SIG-M5 treated with dmso at 0.1 percent for 504 hours (cell line): ENCODE results near the gene POU3F1.
A peak's percentile ranks its signal among the peaks of the same experiment; 100 is the strongest.

ENCODE experiments used
- DNase-seq: peaks from one replicate; lab custom pipeline; 2025; ENCODE audit not compliant: unreplicated experiment; lab: John Stamatoyannopoulos, UW

Gene POU3F1

DNA sequence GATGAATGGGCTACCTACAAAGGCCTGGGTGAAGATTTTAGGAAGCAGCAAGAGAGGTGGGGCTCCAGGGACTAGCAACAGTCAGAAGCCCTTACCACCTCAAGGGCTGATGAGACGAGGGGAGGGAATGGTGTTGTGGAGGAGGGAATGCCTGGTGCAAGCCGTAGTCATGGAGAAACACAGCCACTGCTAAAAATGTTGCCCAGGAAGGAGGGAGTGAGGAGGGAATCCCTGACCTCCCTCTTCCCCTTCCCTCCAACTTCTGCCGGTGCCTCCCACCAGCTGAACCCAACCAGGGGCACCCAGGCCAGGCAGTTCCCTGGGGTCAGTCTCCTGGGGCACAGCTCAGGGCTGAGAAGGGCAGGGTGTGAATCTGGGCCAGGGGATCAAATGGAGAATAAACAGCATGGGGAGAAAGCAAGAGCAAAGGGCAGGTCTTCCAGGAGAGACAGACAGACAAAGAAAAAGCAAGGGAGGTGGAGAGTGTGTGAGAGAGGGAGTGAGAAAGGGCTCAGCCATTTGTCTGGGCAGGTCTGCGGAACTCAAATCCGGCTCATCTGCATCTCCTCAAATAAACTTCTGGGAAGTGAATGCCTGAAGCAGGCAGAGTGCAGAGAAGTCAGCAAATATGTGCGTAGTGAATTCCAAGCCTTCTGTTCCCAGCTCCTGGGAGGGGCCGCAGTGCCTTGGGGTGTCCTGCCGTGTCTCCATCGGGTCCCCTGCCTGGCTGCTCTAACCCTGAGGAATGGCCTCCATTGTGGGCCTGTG lies 27.1 kb upstream of the POU3F1 start:
- no peak for DNase-seq

DNA sequence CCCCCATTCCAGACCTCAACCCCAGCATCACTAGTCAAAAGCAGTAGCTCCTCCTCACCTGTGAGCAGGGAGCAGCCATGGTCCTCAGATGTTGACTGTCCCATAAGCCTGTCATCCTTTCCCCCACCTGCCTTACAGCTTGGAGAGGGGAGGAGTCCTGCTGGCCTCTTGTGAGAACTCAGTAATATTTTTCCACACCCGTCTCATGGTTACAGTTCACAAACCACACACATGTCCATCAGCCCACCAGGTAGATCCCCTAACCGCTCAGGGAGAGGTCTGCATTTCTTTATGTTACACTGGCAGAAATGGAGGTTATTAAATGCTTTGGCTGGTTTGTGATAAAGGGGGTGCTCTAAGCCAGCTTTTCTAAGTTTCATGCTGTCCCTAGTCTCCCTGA lies 26.3 kb upstream of the POU3F1 start:
- DNase-seq: no peak

DNA sequence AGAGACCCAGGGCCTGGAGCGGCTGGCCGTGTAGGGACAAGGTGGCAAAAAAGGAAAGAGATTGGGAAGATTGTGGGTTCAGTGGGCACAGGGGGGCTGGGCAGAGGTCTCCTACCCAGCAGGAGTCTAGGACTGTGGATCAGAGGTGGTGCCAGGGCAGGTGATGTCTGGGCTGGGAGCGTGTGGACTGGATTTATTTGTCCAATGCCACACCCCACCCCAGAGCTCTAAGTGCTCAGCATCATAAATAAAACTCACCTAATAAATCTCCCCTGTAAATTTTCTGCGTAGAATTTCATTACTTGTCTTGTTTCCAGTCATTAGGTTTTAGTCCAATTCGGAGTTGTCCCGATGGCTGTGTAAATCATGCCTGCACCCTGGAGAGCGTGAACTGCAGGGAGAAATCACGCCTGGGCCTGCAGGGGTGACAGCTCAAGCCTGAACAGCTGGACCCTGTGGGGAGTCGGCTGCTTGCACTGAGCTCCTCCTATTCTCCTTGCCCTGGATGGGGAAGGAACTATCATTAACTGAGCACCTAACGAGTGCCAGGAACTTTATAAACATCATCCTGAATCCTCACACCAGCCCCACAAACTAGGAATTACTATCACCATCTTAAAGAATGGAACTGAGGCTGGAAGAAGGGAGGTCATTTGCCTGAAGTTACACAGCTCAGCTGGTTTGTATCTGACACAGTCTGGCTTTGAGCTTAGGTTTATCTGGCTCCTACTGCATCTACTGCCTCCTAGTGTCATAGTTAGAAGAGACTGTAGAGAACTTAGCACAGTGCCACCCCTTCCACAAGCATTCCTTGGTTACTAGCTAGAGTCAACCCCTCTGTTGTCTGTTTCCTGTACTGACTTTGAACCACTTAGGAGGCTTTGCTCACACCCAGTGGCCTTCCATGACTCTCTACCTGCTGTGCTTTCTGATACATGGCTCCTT lies 25.0 kb upstream of the POU3F1 start:
- DNase-seq: peak; percentile 38

DNA sequence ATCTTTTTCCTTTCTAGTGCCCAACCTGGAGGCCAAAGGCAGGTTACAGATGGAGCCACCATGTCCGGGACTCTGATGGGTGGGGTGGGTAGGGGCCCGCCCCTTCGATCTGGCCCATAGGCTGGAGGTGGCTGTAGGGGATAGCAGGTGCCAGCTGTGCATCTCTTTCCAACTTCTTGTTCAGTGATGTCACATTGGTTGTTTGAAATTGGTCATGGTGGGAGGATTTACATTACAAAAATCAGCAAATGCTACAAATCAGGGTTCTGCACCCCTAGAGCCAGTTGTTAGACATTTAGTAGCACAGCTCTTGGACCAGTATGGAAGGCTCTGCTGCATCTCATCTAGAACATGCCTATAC lies 22.4 kb upstream of the POU3F1 start:
- DNase-seq: no peak

DNA sequence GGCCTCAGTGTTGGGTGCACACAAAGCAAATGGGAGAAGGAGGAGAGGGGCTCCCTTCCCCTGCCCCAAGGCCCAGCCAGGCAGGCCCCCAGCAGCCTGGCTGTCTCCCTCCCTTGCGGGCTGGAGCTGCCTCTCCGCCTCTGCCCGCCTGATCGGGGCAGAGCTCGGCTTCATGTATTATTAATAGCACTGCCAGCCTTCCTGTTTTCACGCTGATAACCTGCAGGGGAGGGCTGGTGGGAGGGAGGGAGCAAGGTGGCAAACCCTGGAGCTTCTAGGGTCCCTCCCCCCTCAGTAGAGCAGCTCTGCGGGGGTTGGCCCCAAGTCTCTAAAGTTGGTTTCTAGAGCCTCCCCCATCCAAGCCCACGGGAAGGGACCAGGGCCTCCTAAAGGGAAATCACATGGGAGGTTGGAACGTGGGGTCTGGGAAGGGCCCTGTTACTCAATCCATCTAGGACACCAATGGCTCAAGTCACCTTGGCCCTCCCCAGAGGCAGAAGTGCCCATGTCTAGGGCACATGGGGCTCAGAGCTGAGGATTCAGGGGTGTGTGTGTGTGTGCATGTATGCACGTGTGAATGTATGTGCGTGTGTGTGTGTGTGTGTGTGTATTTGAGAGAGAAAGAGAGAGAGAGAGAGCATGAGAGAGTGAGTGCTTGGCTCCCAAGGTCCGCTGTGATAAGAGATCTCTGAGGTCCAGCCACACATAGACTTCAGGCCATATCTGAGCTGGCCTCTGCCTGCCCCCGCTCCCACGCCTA lies 21.8 kb upstream of the POU3F1 start:
- no peak for DNase-seq

DNA sequence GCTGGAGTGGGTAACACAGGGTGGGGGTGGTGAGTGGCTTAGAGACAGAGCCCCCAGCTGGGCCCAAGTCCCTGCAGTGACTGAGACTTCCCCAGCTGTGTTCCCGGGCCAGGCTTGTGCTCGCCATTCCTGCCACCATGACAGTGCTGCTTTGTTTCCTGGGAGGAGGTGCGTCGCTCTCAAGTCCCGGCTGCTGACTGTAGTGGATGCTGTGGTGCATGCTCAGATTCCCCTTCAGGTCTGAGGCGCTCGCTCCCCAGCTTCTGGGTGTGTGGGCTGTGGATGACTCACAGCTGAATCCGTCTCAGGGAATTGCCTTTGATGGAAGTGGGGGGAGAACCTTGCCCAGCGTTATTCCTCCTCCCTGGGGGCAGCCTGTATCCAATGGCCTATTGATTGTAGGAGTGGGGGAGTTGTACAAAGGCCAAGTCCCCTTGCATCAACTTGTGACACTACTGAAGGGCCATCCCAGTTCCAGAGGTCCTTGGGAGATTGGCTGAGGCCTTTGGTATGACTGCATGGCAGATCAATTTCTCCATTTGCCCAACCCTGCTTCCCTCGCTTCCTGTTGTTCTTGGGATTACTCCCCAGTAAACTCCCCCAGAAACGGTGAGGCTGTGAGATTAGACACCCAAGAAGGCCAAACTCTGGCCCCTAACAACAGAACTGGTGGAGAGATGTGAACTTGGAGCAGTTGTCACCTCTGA lies 17.8 kb upstream of the POU3F1 start:
- no peak for DNase-seq

DNA sequence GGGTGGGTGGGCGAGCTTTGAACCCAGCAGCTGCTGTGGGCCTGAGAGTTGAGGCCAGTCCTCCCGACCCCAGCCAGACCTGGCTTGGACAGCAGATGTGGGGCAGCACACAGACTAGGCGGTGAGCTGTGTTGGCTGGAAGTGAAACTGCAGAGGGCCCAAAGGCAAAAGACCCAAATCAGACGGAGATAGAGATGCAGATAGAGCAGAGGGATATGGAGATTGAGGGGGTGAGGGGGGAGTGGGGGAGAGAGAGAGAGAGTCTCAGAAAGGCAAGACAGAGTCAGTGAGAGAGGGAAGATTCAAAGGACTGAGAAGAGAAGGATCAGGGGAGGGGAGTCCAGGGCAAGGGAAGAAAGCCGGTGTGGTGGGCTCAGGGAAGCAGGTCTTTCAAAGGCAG lies 17.0 kb upstream of the POU3F1 start:
- no peak for DNase-seq

DNA sequence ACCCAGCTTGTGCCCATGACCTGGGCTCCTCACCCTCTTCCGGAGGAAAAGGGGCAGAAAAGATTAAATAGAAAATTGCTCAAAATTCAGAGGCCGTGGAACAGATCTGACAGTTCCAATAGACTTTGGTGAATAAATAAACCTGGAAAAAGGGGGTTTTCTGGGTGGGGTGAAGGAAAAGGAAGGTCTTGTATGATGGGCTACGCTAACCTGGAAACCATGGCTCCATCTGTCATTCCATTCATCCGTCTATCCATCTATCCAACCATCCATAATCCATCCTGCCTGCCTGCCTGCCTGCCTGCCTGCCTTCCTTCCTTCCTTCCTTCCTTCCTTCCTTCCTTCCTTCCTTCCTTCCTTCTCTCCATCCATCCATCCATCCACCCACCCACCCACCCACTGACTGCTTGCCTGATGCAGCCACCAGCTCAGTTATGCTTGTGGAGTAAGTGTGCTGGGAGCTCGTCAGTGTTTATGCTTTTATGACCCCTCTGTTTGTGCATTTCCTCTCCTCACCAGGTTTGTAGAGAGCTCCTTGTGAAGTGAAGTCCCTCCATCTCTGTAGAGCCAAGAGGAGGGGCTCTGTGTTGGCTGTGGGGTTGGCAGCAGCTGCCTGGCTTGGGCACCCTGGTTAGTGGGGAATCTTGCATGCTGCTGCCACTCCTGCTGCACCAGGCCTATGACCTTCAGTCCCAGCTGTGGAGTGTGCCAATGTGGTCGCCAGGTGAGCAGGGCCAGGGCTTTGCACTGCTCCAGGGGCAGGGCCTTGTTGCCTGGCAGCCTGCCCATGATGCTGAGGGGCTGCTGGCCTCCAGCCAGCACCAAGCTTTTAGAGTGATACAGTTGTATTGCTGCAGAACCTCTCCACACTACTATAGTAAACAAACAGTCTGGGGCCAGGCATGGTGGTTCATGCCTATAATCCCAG lies 16.0 kb upstream of the POU3F1 start:
- no peak for DNase-seq

DNA sequence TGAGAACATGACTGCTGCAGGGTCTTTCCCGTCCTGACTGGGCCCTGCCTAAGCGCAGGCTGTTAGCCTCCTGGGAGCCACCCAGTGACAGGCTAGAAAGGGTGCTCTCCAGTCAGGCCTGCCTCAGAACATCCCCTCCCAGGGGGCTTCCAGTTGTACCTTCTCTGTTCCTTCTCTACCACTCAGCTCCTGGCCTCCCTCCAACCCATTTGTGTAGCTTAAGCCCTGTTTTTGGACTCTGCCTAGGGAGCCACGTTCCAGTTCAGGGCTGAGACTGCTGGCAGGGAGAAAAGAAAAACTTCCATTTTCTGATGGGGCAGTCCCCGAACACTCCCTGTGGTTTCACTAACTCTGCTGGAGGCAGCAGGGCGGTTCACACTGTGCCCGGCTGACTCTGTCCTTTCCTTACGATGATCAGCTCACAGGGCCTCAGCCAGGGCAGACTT lies 15.3 kb upstream of the POU3F1 start:
- DNase-seq: no peak

DNA sequence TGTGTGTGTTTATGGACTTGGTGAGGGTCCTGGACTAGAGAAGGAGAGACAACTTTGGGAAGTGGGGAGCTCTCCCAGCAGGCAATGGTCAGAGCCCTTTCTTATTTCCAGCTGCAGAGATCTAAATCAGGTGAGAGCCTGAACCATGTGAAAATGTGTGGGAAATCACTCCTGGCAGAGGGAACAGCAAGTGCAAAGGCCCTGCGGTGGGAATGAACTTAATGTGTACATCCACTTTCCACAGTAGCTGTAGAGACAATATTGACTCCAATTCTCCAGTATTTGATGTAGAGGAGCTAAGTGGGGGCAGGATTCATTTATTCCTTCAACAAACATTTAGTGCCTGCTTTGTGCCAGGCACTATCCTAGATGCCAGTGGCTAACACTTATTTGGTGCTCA lies 14.7 kb upstream of the POU3F1 start:
- no peak for DNase-seq

DNA sequence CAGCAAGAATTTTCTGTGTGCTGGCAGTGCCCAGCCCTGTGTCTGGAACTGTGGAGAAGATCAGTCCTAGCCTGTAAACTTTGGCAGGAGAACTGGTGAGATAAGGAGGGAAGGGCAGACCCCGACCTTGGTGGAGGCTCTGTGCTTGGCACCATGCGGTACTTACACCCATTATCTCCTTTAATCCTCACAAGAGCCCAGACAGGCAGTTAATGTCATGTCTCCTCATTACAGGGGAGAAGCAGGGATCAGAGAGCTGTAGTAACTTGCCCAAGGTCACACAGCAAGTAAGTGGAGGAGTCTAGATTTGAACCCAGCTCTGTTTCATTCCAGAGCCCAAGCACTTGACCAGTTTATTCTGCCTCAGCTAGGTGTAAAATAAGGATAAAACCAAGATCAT lies 13.9 kb upstream of the POU3F1 start:
- no peak for DNase-seq

DNA sequence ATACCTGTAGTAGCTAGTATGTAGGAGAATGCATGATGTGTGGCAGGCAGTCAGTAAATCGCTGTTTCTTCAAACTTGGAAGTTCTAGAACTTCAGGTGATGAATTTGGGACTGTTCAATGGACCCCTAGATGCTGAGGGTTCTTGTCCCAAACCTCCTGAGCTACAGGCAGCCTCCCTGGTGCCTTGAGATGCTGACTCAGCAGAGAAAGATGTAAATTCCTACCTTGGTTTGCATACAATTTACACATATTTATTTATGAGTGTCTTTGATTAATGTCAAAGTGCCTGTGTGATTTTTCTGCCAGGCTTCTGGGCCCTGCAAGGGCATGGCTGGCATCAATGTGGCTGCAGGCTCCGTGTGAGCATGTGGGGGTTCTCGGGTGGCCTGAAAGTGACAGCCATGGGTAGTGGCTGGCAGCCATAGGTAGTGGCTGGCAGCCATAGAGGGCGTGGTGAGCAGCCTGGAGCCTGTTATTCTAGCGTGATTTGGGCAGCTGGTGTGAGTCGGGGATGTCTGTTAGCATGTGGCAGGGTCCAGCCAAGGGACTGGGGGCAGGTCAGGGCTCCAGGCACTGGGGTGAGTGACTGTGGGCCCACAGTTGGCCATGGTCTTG lies 13.2 kb upstream of the POU3F1 start:
- no peak for DNase-seq

DNA sequence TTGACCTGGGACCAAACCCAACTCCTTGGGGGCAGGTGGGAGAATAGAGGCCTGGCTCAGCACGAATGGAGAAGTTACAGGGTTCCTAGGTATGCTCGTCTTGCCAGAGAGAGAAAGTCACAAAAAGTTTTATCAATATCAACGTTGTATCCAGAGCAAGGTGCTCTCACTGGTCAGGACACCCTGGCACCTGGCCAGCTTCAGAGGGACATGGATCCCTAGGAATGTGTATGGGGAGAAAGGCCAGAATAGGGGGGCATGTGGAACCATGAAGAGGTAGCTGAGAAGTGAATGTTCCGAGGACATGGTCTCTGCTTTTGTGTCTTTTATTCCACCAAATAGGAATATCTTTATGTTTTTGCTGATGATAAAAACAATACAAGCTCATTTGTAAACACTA lies 9.4 kb upstream of the POU3F1 start:
- DNase-seq: no peak

DNA sequence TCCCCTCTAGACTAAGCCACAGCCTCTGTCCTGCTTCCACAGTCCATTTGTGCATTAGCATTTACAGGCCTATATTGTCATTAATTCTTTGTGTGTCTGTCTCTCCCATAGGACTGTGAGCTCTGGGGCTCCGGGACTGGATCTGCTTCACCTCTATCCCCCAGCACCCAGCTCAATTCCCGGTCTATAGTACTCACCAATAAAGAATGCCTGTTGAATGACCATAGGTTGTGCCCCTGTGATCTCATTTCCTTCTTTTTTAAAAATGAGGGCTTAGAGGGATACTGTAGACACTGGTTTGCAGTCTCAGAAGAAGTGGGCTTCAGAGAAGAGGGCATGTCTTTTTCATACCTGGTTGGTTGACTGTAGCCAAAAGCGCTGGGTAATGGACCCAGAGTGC lies 8.8 kb upstream of the POU3F1 start:
- DNase-seq: no peak

DNA sequence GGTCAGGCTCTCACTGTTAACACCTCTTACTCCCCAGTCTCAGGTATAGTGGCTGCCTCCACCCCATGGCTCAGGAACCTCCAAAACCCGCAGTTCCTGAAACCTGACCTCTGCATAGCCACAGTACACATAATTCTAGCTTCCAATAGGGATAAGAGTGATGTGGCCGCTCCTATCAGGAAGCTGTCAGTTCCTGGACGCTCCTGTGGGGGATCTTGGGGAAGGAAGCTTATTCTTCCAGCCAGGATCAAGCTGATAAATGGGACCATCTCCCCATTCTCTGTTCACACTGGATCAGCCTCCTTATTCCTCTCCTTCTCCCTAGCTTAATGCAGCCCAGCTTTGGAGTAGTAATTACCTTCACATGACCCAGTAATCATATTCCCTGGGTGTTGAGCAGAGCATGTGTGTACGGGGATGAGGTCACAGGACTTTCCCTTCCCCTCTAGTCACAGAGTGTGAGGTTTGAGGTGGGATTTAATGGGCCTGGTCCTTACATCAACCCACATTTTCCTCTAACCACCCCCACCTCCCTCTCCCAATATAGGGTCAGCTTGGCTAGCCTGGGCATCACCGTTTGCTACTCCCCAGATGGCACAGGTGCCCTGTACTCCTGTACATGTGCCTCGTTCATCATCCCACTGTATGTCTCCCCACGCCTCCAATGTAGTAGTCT lies 7.0 kb upstream of the POU3F1 start:
- DNase-seq: no peak

DNA sequence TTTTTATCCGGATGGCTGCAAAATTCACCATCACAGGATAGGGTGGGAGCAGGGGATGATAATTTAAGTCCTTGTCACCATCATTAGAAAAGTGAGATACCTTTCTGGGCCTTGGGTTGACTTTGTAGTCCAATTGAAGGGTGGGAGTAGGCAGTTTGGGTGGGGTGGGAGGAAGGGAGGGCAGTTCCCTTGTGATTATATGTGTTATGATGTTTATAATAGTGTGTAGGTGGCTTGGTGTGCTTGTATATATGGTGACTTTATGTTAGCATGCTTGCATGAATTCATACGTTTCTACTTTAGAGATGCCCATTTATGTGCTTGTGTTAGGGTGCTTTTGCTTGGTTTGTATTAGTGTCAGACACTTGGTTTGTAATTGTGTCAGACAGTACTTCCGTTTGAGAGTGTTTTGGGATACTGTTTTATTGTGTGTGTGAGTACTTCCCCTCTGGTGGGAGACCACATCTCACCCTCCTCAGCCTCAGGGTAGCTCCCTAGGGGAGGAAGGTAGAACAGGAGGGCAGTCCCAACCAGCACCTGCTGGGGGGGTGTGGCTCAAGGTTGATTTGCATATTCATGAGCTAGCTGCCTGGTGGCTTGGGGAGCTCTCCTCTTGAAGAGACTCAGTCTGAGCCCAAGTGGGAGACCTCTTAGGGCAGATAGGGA lies 6.3 kb upstream of the POU3F1 start:
- DNase-seq: no peak

DNA sequence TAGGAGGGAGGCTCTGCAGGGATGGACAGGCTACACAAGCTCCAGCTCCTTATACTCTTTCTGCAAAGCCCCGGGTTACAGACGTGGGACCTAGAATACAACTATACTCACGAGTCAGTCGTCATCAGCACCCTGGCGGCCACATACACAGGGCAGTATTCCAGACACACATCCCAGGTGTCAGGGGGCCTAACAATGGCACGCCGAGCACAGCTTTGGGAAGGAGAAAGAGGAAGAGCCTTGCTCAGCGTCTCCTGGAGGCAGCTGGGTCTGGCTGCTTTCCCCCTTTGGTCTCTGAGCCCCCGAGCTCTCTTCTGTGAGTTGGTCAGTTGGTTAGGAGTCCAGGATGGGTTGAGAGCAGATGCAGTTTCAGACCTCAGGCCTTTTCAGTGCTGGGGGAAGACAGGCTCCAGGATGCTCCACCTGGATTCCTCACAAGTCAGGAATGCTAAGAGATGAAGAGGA lies 4.5 kb upstream of the POU3F1 start:
- DNase-seq: no peak

DNA sequence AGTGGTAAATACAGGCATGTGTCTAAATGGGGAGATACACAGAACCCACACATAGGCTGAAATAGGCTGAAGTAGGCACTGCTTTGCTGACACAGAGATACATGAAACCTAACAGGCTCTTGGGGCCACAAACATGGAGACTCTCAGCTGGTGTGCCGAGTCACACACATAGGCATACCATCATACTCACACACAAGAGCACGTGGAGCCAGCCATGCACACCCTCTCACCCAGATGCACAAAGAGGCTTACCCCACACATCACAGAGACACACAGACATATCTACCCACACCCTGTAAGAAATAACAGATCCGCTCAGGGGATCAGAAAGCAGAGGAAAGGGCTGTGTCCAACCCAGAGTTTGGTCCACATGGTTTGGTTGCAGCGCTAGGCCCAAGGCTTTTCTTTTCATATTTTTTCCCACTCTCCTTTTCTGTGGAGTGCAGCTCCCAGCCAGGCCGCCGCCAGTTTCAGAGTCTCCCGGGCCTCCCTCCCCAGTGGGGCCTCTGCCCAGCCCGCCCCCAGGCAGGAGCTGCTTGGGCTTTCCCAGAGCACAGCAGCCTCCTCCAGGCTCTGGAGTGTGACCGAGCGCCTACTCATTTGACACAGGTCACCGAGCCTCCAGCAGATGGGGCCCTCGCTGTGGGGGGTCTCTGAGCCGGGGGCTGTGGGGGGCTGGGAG lies 3.9 kb upstream of the POU3F1 start:
- no peak for DNase-seq
